OCI-LY7 (cell line): ENCODE measurements around the gene C1orf216. TPM values are rescaled to one million over a fixed set of nuclear protein-coding genes. Genes with fewer than 3 reads are reported as not detected.
"Not testable (repeated sequence)": the region's sequence is repeated elsewhere in the genome, so short reads cannot be mapped to it uniquely, and the experiment has no call there.

Source experiments
- BruUV-seq: library from RNA; stranded (reverse); fragments of 400-500 nt; replicated peaks from 2 replicates; lab custom pipeline; 2021; lab: Mats Ljungman, UMichigan
- CTCF ChIA-PET: fragments of 300-600 bp; sonication (Branson Sonifier 250); formaldehyde crosslinking; loops from one replicate; lab custom pipeline; 2022; ENCODE audit warnings: antibody characterized with exemption; ENCODE audit not compliant: unreplicated experiment; lab: Charles Lee
- POLR2A ChIA-PET: fragments of 300-600 bp; sonication (Branson Sonifier 250); formaldehyde crosslinking; loops from one replicate; lab custom pipeline; 2022; ENCODE audit warnings: antibody characterized with exemption; lab: Charles Lee
- DNase-seq: peaks from one replicate; pipeline ENCODE4 v3.0.0-alpha.2; 2015; ENCODE audit warnings: low spot score
- H2AFZ ChIP-seq: fragments of 200-600 bp; sonication (generic), shearing (Covaris generic); 2 replicates; pipeline ENCODE4 v1.6.1; 2014; ENCODE audit warnings: mild to moderate bottlenecking, antibody characterized with exemption, low read length, moderate library complexity
- H3K27ac ChIP-seq: fragments of 200-600 bp; sonication (generic); 2 replicates; pipeline ENCODE4 v1.5.1; 2014; ENCODE audit warnings: mixed run types, low read depth, mild to moderate bottlenecking, moderate library complexity, low read length, inconsistent platforms; ENCODE audit not compliant: poor library complexity, severe bottlenecking
- H3K36me3 ChIP-seq: fragments of 200-600 bp; sonication (generic); 2 replicates; pipeline ENCODE4 v1.6.1; 2014; ENCODE audit warnings: mild to moderate bottlenecking, antibody characterized with exemption, low read length, moderate library complexity, mixed read lengths; ENCODE audit not compliant: insufficient read depth
- H3K4me1 ChIP-seq: fragments of 200-600 bp; sonication (generic); 2 replicates; pipeline ENCODE4 v1.5.1; 2014; ENCODE audit warnings: mild to moderate bottlenecking, low read length; ENCODE audit not compliant: insufficient read depth, poor library complexity, severe bottlenecking
- H3K4me2 ChIP-seq: fragments of 200-600 bp; sonication (generic); 2 replicates; pipeline ENCODE4 v1.6.1; 2014; ENCODE audit warnings: mild to moderate bottlenecking, low read length
- H3K4me3 ChIP-seq: fragments of 200-600 bp; sonication (generic); 2 replicates; pipeline ENCODE4 v1.5.1; 2014; ENCODE audit warnings: mild to moderate bottlenecking, low read depth, low read length; ENCODE audit not compliant: poor library complexity, severe bottlenecking
- H3K79me2 ChIP-seq: fragments of 200-600 bp; sonication (generic); 2 replicates; pipeline ENCODE4 v1.6.1; 2016; ENCODE audit warnings: low read depth, mild to moderate bottlenecking, low read length, moderate library complexity, mixed read lengths; ENCODE audit not compliant: insufficient read depth
- H3K9me2 ChIP-seq: fragments of 200-600 bp; sonication (generic); 2 replicates; pipeline ENCODE4 v1.6.1; 2016; ENCODE audit warnings: mild to moderate bottlenecking, low read length, mixed read lengths; ENCODE audit not compliant: insufficient read depth
- H3K9me3 ChIP-seq: fragments of 200-600 bp; sonication (generic); 2 replicates; pipeline ENCODE4 v1.6.1; 2014; ENCODE audit warnings: mild to moderate bottlenecking, mixed run types, low read length, mixed read lengths
- H4K20me1 ChIP-seq: fragments of 200-600 bp; sonication (generic); 2 replicates; pipeline ENCODE4 v1.6.1; 2014; ENCODE audit warnings: mild to moderate bottlenecking, antibody characterized with exemption, low read length, moderate library complexity, mixed read lengths; ENCODE audit not compliant: insufficient read depth
- CTCF ChIP-seq: fragments of 200-600 bp; sonication (generic); conservative IDR thresholded peaks from 2 replicates; pipeline ENCODE4 v1.5.1; 2014; ENCODE audit warnings: mild to moderate bottlenecking, antibody characterized with exemption, low read length, moderate library complexity, mixed read lengths
- EZH2phosphoT487 ChIP-seq: fragments of 200-600 bp; sonication (generic); IDR thresholded peaks from 2 replicates; pipeline ENCODE4 v1.6.1; 2018; ENCODE audit warnings: low read depth, borderline replicate concordance, mild to moderate bottlenecking, mixed run types, antibody characterized with exemption, low read length, moderate library complexity, mixed read lengths
- intact Hi-C: fragments of 100-400 bp; cut with micrococcal nuclease; formaldehyde crosslinking; loops from one replicate; pipeline ENCODE4 v1.10.0; 2022; ENCODE audit not compliant: unreplicated experiment
- total RNA-seq, 2 experiments: library from RNA; depleted of rRNA in 1 of 2; stranded (reverse); fragments of >200 nt in 1 of 2; shearing (Covaris generic) in 1 of 2; gene quantifications; 2 replicates each; pipeline ENCODE4 v1.2.3, GENCODE V29; 2014 to 2022

The C1orf216 gene
- total RNA-seq, 2 experiments from 2014 or later: 8.8 to 15.3 TPM

GRCh38 chr1:35706846-35707600 lies 11.7 kb downstream of the C1orf216 start:
- Histone ChIP-seq H3K4me1 (no peaks in the 10 kb centered on the region), H3K36me3 (no peaks in the 10 kb centered on the region), H3K4me2 (peak overlapping the region; percentile 33; the same call in 1 of the 2 replicates), H4K20me1 (no peaks in the 10 kb centered on the region), H3K4me3 (no peak overlapping the region), H3K27ac (no peak overlapping the region), H3K9me2 (no peaks in the 10 kb centered on the region), H3K9me3 (no peaks in the 10 kb centered on the region), H2AFZ (no peak overlapping the region), H3K79me2 (no peaks in the 10 kb centered on the region)
- intact Hi-C loops: no loop called here
- CTCF ChIA-PET: no interaction called here
- no peak for TF ChIP-seq CTCF
- no peak for TF ChIP-seq EZH2phosphoT487
- POLR2A ChIA-PET: no interaction called here
- no peak for DNase-seq
- BruUV-seq: no TSS peak

GRCh38 chr1:35702508-35702907 lies 16.2 kb downstream of the C1orf216 start:
- Histone ChIP-seq H3K27ac (no peak overlapping the region), H3K4me1 (no peaks in the 10 kb centered on the region), H3K9me2 (no peaks in the 10 kb centered on the region), H3K4me2 (no peak overlapping the region), H3K36me3 (no peaks in the 10 kb centered on the region), H4K20me1 (no peaks in the 10 kb centered on the region), H2AFZ (no peak overlapping the region), H3K9me3 (no peaks in the 10 kb centered on the region), H3K79me2 (no peaks in the 10 kb centered on the region), H3K4me3 (no peak overlapping the region)
- ChIA-PET POLR2A (no interaction called here), CTCF (no interaction called here)
- BruUV-seq: no TSS peak
- DNase-seq: no peak
- intact Hi-C loops: no loop called here
- no peak for TF ChIP-seq CTCF
- no peak for TF ChIP-seq EZH2phosphoT487

- H3K27ac ChIP-seq, POLR2A ChIA-PET, H3K36me3 ChIP-seq, H2AFZ ChIP-seq, H3K79me2 ChIP-seq, BruUV-seq, H3K9me2 ChIP-seq, H3K4me2 ChIP-seq, H3K4me3 ChIP-seq, CTCF ChIA-PET, H4K20me1 ChIP-seq, DNase-seq, intact Hi-C loops, H3K4me1 ChIP-seq, H3K9me3 ChIP-seq: not testable (repeated sequence)
Observed at GRCh38 chr1:35699152-35699551, 19.5 kb downstream of the C1orf216 start.
